Trophoblast cell (in vitro differentiated cells and primary cell): ENCODE measurements around the gene PTPRN2.

Experiments used
- DNase-seq, 2 donors: peaks; one replicate each; pipeline ENCODE4 v3.0.0-alpha.2; 2016
- H2AFZ ChIP-seq: 2 replicates; pipeline ENCODE4 v1.6.1; 2013; ENCODE audit warnings: low read length, moderate library complexity, mild to moderate bottlenecking; ENCODE audit not compliant: insufficient read depth, poor library complexity
- H2AK5ac ChIP-seq: 2 replicates; pipeline ENCODE4 v1.6.1; 2013; ENCODE audit warnings: mild to moderate bottlenecking, low read length
- H2BK120ac ChIP-seq: 2 replicates; pipeline ENCODE4 v1.6.1; 2013; ENCODE audit warnings: low read length, mild to moderate bottlenecking, moderate library complexity; ENCODE audit not compliant: insufficient read depth, poor library complexity
- H2BK12ac ChIP-seq: 2 replicates; pipeline ENCODE4 v1.6.1; 2013; ENCODE audit warnings: mild to moderate bottlenecking, low read length, moderate library complexity
- H2BK5ac ChIP-seq: 2 replicates; pipeline ENCODE4 v1.6.1; 2013; ENCODE audit warnings: low read length, low read depth, moderate library complexity, mild to moderate bottlenecking; ENCODE audit not compliant: poor library complexity
- H3K14ac ChIP-seq: 2 replicates; pipeline ENCODE4 v1.6.1; 2013; ENCODE audit warnings: mild to moderate bottlenecking, low read length
- H3K18ac ChIP-seq: 2 replicates; pipeline ENCODE4 v1.6.1; 2013; ENCODE audit warnings: mild to moderate bottlenecking, low read length
- H3K23ac ChIP-seq: 2 replicates; pipeline ENCODE4 v1.6.1; 2013; ENCODE audit warnings: low read length
- H3K27ac ChIP-seq: 2 replicates; pipeline ENCODE4 v1.5.1; 2013; ENCODE audit warnings: low read depth, mild to moderate bottlenecking, inconsistent platforms, low read length, moderate library complexity
- H3K27me3 ChIP-seq: 2 replicates; pipeline ENCODE4 v1.6.1; 2013; ENCODE audit warnings: inconsistent platforms, mild to moderate bottlenecking, low read length, moderate library complexity; ENCODE audit not compliant: insufficient read depth
- H3K36me3 ChIP-seq, 2 experiments: 1 replicate in 1 of 2; 2 replicates in 1 of 2; pipeline ENCODE4 v1.6.1; 2013; ENCODE audit warnings: low read length in 2 of 2, mild to moderate bottlenecking in 2 of 2, moderate library complexity in 1 of 2; ENCODE audit not compliant: insufficient read depth in 2 of 2, control insufficient read depth in 1 of 2
- H3K4ac ChIP-seq: 2 replicates; pipeline ENCODE4 v1.6.1; 2013; ENCODE audit warnings: low read depth, mild to moderate bottlenecking, low read length, moderate library complexity
- H3K4me1 ChIP-seq, 2 experiments: 1 replicate in 1 of 2; 2 replicates in 1 of 2; pipeline ENCODE4 v1.6.1; 2013; ENCODE audit warnings: low read length in 2 of 2, mild to moderate bottlenecking in 2 of 2, moderate library complexity in 1 of 2; ENCODE audit not compliant: insufficient read depth in 2 of 2, control insufficient read depth in 1 of 2
- H3K4me2 ChIP-seq: 2 replicates; pipeline ENCODE4 v1.6.1; 2013; ENCODE audit warnings: inconsistent platforms, mild to moderate bottlenecking, low read length, moderate library complexity
- H3K4me3 ChIP-seq: 2 replicates; pipeline ENCODE4 v1.5.1; 2013; ENCODE audit warnings: mild to moderate bottlenecking, low read depth, low read length, inconsistent platforms
- H3K79me1 ChIP-seq: one replicate; pipeline ENCODE4 v1.6.1; 2013; ENCODE audit warnings: low read length
- H3K79me2 ChIP-seq: 2 replicates; pipeline ENCODE4 v1.6.1; 2013; ENCODE audit warnings: low read length, mild to moderate bottlenecking; ENCODE audit not compliant: control insufficient read depth, insufficient read depth, poor library complexity
- H3K9ac ChIP-seq: 2 replicates; pipeline ENCODE4 v1.6.1; 2013; ENCODE audit warnings: mild to moderate bottlenecking, low read length
- H3K9me3 ChIP-seq: 2 replicates; pipeline ENCODE4 v1.6.1; 2013; ENCODE audit warnings: low read depth, mild to moderate bottlenecking, control low read depth, inconsistent platforms, low read length; ENCODE audit not compliant: insufficient read depth
- H4K12ac ChIP-seq: 2 replicates; pipeline ENCODE4 v1.6.1; 2013; ENCODE audit warnings: low read depth, mild to moderate bottlenecking, low read length, moderate library complexity
- H4K8ac ChIP-seq: 2 replicates; pipeline ENCODE4 v1.6.1; 2013; ENCODE audit warnings: low read depth, mild to moderate bottlenecking, low read length, moderate library complexity
- H4K91ac ChIP-seq: one replicate; pipeline ENCODE4 v1.6.1; 2013; ENCODE audit warnings: low read depth, mild to moderate bottlenecking, low read length, moderate library complexity
- WGBS: extraction: QIAGEN DNeasy Blood & Tissue Kit; methylation state at CpG from one replicate; pipeline ENCODE4 v1.1.7; 2013; ENCODE audit warnings: missing lambda C conversion rate; ENCODE audit not compliant: insufficient read length, insufficient coverage; ENCODE audit errors: extremely low coverage; 5-methylcytosine and 5-hydroxymethylcytosine counted together

Gene PTPRN2

DNA sequence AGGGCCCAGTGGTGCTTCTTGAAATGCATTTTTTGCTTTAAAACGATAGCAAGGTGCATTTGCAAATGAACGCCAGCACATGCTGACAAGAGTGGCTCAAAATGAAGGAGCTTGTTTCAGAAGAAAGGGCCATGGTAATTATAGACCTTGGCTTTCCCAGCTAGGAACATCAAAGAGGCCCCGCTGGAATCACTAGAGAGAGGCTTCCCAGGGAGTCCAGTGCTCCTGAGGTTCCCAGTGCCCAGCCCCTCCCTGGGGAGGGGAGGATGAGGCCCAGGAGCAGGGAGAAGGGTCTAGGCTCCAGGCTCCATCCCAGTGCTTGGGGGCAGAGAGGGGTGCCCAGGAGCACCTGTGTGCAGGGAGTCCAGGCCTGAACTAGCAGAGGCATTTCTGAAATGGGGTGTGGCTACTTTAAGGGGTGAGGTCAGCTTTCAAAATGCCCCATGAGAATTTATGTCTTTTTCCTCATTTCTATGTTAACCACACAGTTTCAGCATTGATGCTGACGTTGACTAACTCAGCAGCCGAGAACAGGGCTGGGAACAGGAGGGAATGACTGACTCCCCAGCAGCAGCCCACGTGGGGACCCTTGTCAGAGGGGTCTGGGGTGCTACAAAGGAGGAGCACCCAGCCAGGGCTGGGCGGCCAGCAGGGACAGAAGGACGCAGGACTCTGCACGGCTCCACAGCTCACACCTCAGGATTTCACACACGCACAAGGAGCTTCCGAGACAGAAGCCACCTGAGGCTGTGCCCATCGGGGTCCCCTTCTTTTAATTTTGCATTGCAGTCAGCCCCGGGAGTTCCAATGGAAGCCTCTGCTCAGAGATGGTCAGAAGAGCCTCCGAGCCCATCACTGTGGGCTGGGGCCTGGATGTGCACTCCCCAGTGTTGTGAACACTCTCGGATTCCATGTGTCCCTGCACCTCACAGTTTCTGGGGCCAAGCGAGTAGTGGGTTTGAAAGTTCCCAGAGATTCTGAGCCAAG, 570.2 kb downstream of the PTPRN2 start:
- Histone ChIP-seq H2AK5ac (no peak overlapping the region), H4K12ac (no peak overlapping the region), H2BK120ac (no peak overlapping the region), H3K4me2 (no peak overlapping the region), H4K91ac (no peak overlapping the region), H2AFZ (no peak overlapping the region), H3K27me3 (peaks cover 8% of the 10 kb centered on the region), H3K9me3 (peaks cover 4% of the 10 kb centered on the region), H2BK5ac (no peak overlapping the region), H4K8ac (no peak overlapping the region), H3K79me2 (no peaks in the 10 kb centered on the region), H3K18ac (no peak overlapping the region), H3K4me1 (no peaks in the 10 kb centered on the region), H3K4me3 (peak overlapping the region; percentile 19), H3K9ac (no peak overlapping the region), H2BK12ac (no peak overlapping the region), H3K36me3 (no peaks in the 10 kb centered on the region), H3K4ac (no peak overlapping the region), H3K79me1 (no peaks in the 10 kb centered on the region), H3K14ac (no peak overlapping the region), H3K23ac (no peak overlapping the region), H3K27ac (no peak overlapping the region)
- no CpG with 5 or more reads among the region's 16 CpGs for WGBS
- DNase-seq: no peak

DNA sequence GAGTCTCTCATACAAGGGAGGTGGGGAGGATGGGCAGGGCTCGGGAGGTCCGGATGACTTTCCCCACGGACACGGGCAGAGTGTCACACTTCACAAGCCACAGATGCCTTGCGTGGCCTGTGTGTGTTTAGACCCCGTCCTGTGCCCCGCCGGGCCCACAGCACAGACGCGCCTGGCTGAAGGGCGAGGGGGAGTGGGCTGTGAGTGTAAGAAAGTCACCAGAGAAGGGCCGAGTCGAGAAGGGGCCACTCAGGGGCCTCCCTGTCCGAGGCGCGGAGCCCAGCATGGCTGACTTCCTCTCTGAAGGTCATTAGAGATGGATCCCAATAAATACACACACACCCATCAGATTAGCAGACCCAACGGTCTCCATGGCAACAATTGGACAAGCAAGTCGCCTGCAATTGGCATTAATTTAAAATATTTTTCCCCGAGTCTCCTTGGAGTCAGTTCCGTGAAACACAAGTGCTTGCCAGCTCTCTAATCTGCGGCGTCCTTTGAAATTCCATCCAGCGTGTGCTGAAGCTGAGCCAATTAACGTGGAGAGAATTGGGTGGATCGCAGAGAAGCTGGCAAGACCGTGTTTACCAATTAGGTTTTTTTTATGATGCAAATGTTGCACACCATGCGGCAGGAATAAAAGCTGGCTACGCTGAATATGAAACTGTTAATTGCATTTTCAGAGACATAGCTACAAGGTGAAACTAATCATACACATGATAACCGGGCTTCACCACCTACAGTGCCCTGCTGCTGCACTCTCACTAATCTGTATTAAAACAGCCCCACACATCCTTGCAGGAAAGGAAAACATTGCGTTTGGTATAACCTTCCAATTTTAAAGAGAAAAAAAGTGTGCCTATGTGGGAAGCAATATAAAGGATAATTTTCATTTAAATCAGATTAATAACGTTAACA, 571.2 kb downstream of the PTPRN2 start:
- Histone ChIP-seq H3K23ac (no peak overlapping the region), H3K36me3 (no peaks in the 10 kb centered on the region), H3K4me3 (no peak overlapping the region), H3K4me2 (no peak overlapping the region), H3K9ac (no peak overlapping the region), H2AK5ac (no peak overlapping the region), H3K4ac (no peak overlapping the region), H3K14ac (no peak overlapping the region), H3K79me1 (no peaks in the 10 kb centered on the region), H3K18ac (no peak overlapping the region), H3K79me2 (no peaks in the 10 kb centered on the region), H3K27ac (no peak overlapping the region), H2BK5ac (no peak overlapping the region), H4K91ac (no peak overlapping the region), H4K12ac (no peak overlapping the region), H3K27me3 (peaks cover 8% of the 10 kb centered on the region), H4K8ac (no peak overlapping the region), H2BK120ac (no peak overlapping the region), H3K9me3 (peaks cover 4% of the 10 kb centered on the region), H2BK12ac (no peak overlapping the region), H2AFZ (no peak overlapping the region), H3K4me1 (no peaks in the 10 kb centered on the region)
- no peak for DNase-seq
- WGBS: no CpG with 5 or more reads among the region's 31 CpGs

DNA sequence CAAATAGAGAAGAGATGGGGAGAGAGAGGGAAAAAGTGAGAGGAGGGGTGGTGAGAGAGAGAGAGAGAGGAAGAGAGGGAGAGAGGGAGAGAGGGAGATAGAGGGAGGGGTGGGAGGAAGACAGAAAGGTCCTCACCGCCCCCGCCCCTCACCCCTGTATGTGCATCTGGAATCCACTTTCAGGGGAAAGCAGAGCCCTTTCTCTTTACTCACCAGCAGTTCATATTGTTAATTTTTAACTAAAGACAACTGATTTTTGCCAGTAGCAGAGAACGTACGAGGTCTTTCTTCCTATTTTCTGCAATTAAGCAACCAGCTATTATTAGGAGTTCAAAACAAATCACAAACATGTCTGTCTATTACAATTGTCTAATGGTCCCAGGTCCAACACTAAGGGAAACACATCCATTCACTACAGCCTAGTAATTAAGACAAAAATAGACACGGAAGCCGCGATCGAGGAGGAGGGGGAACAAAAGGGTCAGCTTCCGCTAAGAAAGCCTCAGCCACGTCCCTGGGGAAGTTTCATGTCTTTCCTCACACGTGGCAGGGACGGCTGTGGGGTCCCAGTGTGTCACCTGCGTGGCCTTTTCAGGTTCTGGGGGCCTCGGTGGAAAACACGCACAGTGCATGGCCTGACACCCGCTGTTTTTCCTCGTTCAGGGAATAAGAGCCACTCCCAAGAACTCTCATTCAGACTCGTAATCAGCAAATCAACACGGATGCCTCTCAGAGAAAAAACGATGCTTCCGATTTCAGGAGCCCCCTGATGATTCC, 572.0 kb downstream of the PTPRN2 start:
- H2AK5ac ChIP-seq: no peak overlapping the region
- H2BK5ac ChIP-seq: no peak overlapping the region
- peaks cover 4% of the 10 kb centered on the region for H3K9me3 ChIP-seq
- H3K79me1 ChIP-seq: no peaks in the 10 kb centered on the region
- H3K4me1 ChIP-seq: no peaks in the 10 kb centered on the region
- no peak overlapping the region for H3K18ac ChIP-seq
- H3K4me3 ChIP-seq: no peak overlapping the region
- H3K27me3 ChIP-seq: peaks cover 8% of the 10 kb centered on the region
- H4K12ac ChIP-seq: no peak overlapping the region
- no peak overlapping the region for H4K8ac ChIP-seq
- no peak for DNase-seq
- H3K9ac ChIP-seq: no peak overlapping the region
- H3K23ac ChIP-seq: no peak overlapping the region
- H2BK12ac ChIP-seq: no peak overlapping the region
- no peak overlapping the region for H3K27ac ChIP-seq
- H2BK120ac ChIP-seq: no peak overlapping the region
- no peak overlapping the region for H3K4me2 ChIP-seq
- no peak overlapping the region for H3K14ac ChIP-seq
- H4K91ac ChIP-seq: no peak overlapping the region
- H3K79me2 ChIP-seq: no peaks in the 10 kb centered on the region
- no peak overlapping the region for H3K4ac ChIP-seq
- H3K36me3 ChIP-seq: no peaks in the 10 kb centered on the region
- no CpG with 5 or more reads among the region's 21 CpGs for WGBS
- H2AFZ ChIP-seq: no peak overlapping the region

DNA sequence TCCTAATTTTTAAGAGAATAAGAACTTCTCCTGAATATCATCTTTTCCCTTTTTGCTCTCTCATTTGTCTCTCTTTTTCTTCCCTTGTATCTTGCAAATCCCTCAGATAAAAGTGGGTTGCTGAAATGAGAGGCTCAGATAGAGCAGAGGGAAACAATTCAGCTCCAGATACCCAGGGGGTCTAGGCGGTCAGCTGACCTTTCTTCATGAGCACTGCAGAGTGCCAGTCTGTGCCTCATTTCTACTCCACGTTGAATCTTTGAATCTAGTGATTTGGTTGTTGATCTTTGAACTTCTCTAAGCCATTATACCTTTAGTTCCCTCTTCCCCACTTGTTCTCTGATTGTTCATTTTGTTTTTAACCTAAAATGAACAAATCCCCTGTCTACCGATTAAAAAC, 572.6 kb downstream of the PTPRN2 start:
- no peak overlapping the region for H2BK120ac ChIP-seq
- H3K9ac ChIP-seq: no peak overlapping the region
- H2BK5ac ChIP-seq: no peak overlapping the region
- no peak overlapping the region for H3K18ac ChIP-seq
- peaks cover 4% of the 10 kb centered on the region for H3K9me3 ChIP-seq
- H3K27ac ChIP-seq: no peak overlapping the region
- no peak overlapping the region for H3K4me3 ChIP-seq
- no peaks in the 10 kb centered on the region for H3K36me3 ChIP-seq
- H3K4ac ChIP-seq: no peak overlapping the region
- H3K27me3 ChIP-seq: peaks cover 8% of the 10 kb centered on the region
- no peaks in the 10 kb centered on the region for H3K4me1 ChIP-seq
- no peak overlapping the region for H4K91ac ChIP-seq
- H4K8ac ChIP-seq: no peak overlapping the region
- H3K23ac ChIP-seq: no peak overlapping the region
- no CpG with 5 or more reads among the region's 3 CpGs for WGBS
- H3K4me2 ChIP-seq: no peak overlapping the region
- no peak overlapping the region for H4K12ac ChIP-seq
- no peaks in the 10 kb centered on the region for H3K79me2 ChIP-seq
- DNase-seq: no peak
- H2AFZ ChIP-seq: no peak overlapping the region
- H3K14ac ChIP-seq: no peak overlapping the region
- no peak overlapping the region for H2AK5ac ChIP-seq
- no peaks in the 10 kb centered on the region for H3K79me1 ChIP-seq
- no peak overlapping the region for H2BK12ac ChIP-seq
